ENCODE results near the gene NTRK3.

NTRK3 gene

GRCh38 chr15:88019656-88020055 is 236.9 kb downstream of the NTRK3 start:
- no peak overlapping the region for H3K27ac ChIP-seq
- TF ChIP-seq, protein P1, sequence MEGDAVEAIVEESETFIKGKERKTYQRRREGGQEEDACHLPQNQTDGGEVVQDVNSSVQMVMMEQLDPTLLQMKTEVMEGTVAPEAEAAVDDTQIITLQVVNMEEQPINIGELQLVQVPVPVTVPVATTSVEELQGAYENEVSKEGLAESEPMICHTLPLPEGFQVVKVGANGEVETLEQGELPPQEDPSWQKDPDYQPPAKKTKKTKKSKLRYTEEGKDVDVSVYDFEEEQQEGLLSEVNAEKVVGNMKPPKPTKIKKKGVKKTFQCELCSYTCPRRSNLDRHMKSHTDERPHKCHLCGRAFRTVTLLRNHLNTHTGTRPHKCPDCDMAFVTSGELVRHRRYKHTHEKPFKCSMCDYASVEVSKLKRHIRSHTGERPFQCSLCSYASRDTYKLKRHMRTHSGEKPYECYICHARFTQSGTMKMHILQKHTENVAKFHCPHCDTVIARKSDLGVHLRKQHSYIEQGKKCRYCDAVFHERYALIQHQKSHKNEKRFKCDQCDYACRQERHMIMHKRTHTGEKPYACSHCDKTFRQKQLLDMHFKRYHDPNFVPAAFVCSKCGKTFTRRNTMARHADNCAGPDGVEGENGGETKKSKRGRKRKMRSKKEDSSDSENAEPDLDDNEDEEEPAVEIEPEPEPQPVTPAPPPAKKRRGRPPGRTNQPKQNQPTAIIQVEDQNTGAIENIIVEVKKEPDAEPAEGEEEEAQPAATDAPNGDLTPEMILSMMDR (conservative IDR thresholded peaks at IDR 0.05), result no peak

GRCh38 chr15:88018869-88019641 is 237.5 kb downstream of the NTRK3 start:
- TF ChIP-seq, protein P1 (conservative IDR thresholded peaks at IDR 0.05), result no peak
- H3K27ac ChIP-seq, result no peak overlapping the region

DNA sequence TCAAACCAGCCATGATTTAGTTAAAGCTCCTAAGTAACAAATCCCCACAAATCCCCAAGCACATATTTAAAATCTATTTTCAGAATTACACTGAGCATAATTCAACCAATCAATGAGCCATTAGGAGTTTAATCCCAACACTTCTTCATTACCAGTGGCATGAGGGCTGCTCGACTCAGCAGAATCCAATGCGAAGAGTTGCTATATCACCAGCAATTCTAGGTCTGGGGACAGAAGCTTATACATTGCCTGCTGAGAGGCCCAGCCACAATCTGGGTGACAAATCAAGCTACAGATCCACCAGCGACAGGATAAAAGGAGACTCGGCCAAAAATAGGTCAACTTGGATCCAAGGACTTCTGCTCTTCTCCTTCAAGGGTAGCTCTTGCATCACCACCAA is 238.8 kb downstream of the NTRK3 start:
- TF ChIP-seq, protein P1 (conservative IDR thresholded peaks at IDR 0.05), result no peak
- no peak overlapping the region for H3K27ac ChIP-seq

DNA sequence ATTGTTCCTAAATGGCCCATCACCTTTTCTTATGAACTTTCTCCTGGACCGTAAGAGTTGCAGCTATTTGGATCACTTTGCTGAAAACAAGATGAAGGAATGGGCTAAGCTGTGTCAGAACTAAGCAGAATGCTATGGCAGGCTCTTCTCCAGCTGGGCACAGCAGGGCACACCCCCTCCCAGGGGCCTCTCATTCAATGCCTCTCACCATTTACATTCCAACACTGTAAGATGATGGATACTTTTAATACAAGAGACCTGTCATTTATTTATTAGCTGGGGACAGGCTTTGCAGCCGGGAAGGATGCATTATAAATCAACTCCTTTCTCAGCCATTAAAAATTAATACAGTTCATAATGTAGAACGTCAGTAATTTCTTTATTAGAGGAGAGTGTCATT is 240.1 kb downstream of the NTRK3 start:
- no peak overlapping the region for H3K27ac ChIP-seq
- TF ChIP-seq, protein P1 (conservative IDR thresholded peaks at IDR 0.05), result no peak

DNA sequence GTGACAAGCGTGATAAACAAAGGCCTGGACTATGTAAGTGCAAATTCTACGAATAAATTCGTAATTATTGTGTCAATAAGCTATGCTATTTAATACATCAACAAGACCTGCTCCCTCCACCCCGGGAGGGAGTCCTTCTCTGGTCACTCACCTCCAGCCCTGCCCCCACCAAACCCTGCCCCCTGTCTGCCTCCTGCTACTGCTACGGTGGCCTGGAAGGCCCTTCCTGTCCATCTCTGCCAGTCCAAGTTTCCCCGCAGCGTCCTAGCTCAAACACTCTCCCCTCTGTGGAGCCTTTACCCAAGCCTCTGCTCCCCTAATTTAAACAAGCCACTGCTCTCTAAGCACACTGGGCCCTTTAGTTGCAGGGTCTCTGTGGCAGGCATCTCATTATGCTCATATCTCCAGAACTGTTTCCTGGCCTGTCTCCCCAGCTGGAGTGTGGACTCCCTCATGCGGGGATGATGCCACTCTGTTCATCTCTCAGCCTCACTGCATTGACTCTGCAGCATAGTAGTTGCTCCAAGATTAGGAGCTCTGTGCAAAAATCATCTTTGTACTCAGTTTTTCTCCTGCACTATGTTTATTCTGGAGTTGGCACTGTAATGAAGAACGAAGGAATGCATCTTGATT is 241.2 kb downstream of the NTRK3 start:
- H3K27ac ChIP-seq, result no peak overlapping the region
- TF ChIP-seq, protein P1 (conservative IDR thresholded peaks at IDR 0.05), result no peak

- TF ChIP-seq, protein P1 (conservative IDR thresholded peaks at IDR 0.05), result no peak
- no peak overlapping the region for H3K27ac ChIP-seq
These were observed 241.9 kb downstream of the NTRK3 start for GRCh38 chr15:88014454-88015160.

DNA sequence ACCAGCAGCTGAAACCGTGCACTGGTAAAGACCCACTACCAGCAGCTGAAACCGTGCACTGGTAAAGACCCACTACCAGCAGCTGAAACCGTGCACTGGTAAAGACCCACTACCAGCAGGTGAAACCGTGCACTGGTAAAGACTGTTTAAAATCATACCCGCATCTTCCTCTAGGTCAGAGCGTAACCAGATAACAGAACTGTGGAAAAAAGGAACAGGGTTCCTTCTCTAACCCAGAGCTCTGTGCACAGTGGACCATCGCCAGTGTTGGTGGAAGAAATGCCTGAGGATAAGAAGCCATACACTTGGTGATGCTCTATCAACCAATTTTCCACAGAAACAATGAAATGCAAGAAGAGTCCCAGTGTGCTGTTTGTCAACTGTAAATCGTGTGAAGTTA is 243.4 kb downstream of the NTRK3 start:
- H3K27ac ChIP-seq, result no peak overlapping the region
- TF ChIP-seq, protein P1 (conservative IDR thresholded peaks at IDR 0.05), result no peak

Measured in VCaP (cell line).